GM19239 (cell line): Measurements from ENCODE around the gene JOSD2.

Source experiments
- DNase-seq: peaks from one replicate; pipeline ENCODE4 v3.0.0; 2011; ENCODE audit warnings: low spot score; ENCODE audit not compliant: insufficient read length
- FAIRE-seq: peaks from 2 replicates; lab custom pipeline; 2011; peaks lifted over from hg19 to GRCh38; lab: Jason Lieb, UNC

JOSD2 gene

GRCh38 chr19:50459067-50459456 is 51.9 kb downstream of the JOSD2 start:
- no peak for DNase-seq
- FAIRE-seq, result no peak

DNA sequence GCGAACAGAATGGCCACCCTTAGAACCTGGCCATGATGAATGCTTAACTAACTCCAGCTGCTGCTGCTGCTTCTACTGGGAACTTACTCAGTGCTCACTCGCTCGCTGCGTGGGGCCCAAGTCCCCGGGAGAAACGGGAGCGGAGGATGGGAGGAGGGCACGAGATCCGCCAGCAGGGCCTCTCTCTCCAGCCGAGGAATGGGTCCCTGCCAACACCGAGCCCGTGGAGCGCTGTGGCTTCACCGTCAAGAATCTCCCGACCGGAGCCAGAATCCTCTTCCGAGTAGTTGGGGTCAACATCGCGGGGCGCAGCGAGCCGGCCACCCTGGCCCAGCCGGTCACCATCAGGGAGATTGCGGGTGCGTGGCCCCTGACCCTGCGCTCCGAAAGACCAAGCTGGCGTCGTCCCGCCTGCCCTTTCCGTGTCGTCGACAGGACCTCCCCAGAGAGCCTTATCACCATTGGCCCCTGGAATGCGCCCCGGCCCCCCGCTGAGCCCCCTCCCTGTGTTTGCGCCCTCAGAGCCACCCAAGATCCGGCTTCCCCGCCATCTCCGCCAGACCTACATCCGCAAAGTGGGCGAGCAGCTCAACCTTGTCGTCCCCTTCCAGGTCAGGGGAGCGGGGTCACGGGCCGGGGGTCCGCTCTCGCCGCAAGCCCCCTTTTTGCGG is 52.5 kb downstream of the JOSD2 start:
- DNase-seq (no peak), FAIRE-seq (no peak)

- DNase-seq (no peak), FAIRE-seq (no peak)
These were observed 53.7 kb downstream of the JOSD2 start for GRCh38 chr19:50457300-50457699.
